GM18951 (cell line): Measurements from ENCODE around the gene MYO18B.
"Not testable (repeated sequence)": the region's sequence is repeated elsewhere in the genome, so short reads cannot be mapped to it uniquely, and the experiment has no call there.

Experiments used
- POLR2A ChIP-seq: IDR thresholded peaks from 4 replicates; pipeline ENCODE4 v1.6.1; 2011; ENCODE audit warnings: mild to moderate bottlenecking; ENCODE audit not compliant: insufficient read length, insufficient read depth; ENCODE audit errors: extremely low read depth
- in situ Hi-C: fragments of 300-500 bp; cut with MboI; formaldehyde crosslinking; loops from one replicate; pipeline ENCODE4 v1.12.0; 2022; ENCODE audit warnings: low sequenced_read_pairs, mixed read lengths, inconsistent platforms; ENCODE audit not compliant: unreplicated experiment

MYO18B gene

GRCh38 chr22:25969901-25970300 is 227.9 kb downstream of the MYO18B start:
- in situ Hi-C loops = no loop called here
- no peak for TF ChIP-seq POLR2A

GRCh38 chr22:25970374-25970911 is 228.5 kb downstream of the MYO18B start:
- in situ Hi-C loops = no loop called here
- no peak for TF ChIP-seq POLR2A

- no peak for TF ChIP-seq POLR2A
- in situ Hi-C loops = no loop called here
Observed at GRCh38 chr22:25970999-25971811, 229.2 kb downstream of the MYO18B start.

DNA sequence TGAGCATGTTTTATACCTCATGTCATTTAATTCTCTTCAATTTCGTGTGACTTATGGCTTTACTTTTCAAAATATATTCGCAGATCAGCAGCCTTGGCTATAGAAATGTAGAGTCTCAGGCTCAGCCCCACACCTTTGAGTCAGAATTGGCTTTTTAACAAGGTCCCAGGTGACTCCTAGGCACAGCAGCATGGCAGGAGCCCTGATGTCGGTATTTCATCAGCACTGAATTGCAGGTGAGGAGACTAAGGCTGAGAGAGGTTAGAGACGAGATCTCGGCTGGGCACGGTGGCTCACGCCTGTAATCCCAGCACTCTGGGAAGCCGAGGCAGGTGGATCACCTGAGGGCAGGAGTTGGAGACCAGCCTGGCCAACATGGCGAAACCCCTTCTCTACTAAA is 230.4 kb downstream of the MYO18B start:
- in situ Hi-C loops = no loop called here
- no peak for TF ChIP-seq POLR2A

DNA sequence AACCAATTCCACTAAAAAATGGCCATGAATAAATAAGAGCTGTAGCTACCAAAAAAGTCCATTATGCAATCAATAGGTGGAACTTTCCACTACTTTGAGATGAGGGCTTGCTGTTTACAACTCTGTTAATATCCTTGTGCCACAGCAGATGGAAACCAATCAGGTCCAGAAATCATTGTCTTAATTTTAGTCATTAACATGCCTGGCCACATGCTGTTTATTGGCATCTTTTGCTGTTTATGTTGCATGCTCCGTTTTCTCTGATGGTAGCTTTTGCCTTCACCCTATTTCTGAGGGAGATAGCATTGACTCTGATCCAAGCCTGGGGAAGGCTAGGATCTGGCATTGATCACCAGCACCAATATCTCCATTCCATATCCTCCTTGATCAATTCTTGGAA is 234.4 kb downstream of the MYO18B start:
- in situ Hi-C loops = no loop called here
- no peak for TF ChIP-seq POLR2A

DNA sequence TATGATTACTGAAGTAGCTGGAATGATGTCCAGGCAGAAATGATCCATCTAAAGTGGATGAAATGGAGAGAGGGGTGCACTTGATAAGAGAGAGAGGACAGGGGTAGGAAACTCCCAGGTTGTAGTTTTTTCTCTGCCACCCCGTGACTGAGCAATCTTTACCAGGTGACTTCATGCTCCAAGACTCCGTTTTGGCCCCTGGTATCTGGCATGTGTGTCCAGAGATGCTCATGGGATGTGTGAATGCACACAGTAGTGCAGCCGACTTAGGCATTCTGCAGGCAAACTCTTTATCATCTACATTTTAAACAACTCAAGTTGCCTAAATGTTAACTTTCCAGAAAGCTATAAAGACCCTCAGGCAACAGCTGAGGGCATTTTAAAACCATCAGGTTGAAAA is 238.0 kb downstream of the MYO18B start:
- TF ChIP-seq POLR2A = no peak
- in situ Hi-C loops = no loop called here

DNA sequence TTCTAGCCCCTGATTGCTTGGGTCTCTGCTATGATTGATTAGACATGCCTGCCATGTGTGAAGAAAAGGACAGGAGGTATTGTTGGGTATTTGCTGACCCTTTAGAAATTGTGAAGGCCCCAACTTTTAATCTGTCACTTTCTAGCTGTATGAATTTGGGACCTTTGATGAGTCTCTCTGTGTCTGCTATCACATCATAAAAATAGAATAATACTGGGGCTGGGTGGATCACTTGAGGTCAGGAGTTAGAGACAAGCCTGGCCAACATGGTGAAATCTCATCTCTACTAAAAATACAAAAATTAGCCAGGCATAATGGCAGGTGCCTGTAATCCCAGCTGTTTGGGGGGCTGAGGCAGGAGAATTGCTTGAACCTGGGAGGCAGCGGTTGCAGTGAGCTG is 242.9 kb downstream of the MYO18B start:
- in situ Hi-C loops = not testable (repeated sequence)

DNA sequence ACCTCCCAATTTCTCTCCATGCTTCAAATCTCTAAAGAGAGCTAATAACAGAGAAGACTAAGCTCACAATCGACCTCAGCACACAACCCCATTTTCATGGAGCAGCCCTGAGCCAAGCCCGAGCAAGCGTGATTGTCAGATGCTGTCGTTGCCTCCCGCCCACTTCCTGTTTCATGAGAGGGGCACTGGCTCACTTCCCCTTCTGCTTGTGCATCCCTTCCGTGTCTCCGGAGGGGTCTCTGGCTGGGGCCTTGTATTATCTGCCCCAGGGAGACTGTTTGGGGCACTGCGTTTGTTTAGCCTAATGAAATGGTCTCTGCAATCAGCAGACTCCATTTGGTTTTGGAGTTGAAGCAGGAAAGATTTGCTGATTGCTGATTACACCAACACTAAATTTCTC is 246.0 kb downstream of the MYO18B start:
- in situ Hi-C loops = no loop called here
- TF ChIP-seq POLR2A = no peak

GRCh38 chr22:25990940-25991339 is 249.0 kb downstream of the MYO18B start:
- no peak for TF ChIP-seq POLR2A
- in situ Hi-C loops = no loop called here

DNA sequence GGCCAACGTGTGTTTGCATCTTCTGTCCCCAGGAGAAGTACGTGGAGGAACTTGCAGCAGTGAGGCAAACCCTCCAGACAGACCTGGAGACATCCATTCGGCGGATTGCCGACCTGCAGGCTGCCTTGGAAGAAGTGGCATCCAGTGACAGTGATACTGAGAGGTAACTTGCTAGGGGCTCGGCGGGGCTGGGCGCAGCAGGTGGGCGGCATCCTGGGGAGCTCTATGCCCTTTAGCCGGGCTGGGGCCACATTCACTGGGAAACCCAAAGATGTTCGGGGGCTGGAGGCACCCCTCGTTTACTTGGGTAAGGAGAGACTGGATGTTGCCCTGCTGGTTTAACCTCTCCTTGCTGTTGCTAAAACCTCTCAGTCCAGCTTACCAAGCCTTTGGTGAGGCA is 250.3 kb downstream of the MYO18B start:
- no peak for TF ChIP-seq POLR2A
- in situ Hi-C loops = no loop called here

GRCh38 chr22:25996669-25997068 is 254.7 kb downstream of the MYO18B start:
- TF ChIP-seq POLR2A = no peak
- in situ Hi-C loops = no loop called here

DNA sequence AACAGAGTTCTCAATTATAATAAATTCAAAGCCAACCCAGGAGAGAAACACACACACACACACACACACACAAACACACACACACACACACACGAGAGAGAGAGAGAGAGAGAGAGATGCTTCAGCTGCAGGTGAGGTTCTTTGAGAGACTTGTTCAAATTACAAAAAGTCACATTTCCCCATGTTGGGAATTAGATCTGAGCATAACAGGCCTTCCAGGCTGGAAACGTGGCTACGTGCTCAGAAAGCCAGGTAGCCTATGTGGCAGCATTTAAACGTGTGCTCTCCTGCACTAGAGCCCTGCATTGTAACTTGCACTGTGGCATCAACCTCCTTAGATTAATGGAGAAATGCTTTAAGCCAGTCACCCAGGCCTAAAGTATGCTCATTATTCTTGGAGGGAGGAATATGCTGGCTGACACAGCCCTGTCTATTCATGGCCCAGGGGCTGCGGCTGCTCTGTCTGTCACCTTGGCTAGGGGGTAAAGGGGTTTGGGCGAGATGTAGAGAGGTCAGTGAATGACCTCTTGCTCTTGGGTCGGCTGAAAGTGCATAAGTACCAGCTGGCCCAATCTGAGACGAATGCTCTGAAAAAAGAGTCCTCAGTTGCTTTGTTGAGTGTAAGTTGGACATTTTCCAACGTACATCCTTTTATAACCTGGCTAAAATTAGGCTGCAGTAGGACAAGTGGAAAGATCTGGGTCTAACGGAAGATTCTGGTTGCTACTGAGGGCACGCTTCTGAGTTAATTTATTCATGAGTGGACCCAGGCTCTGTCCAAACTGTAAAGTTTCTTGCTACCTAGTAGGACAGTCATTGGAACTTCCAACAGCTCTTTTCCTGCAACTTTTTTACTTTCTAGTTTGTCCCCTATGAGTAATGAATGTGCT is 256.1 kb downstream of the MYO18B start:
- no peak for TF ChIP-seq POLR2A
- in situ Hi-C loops = no loop called here

- TF ChIP-seq POLR2A = no peak
- in situ Hi-C loops = no loop called here
Observed at GRCh38 chr22:26002456-26002855, 260.5 kb downstream of the MYO18B start.

DNA sequence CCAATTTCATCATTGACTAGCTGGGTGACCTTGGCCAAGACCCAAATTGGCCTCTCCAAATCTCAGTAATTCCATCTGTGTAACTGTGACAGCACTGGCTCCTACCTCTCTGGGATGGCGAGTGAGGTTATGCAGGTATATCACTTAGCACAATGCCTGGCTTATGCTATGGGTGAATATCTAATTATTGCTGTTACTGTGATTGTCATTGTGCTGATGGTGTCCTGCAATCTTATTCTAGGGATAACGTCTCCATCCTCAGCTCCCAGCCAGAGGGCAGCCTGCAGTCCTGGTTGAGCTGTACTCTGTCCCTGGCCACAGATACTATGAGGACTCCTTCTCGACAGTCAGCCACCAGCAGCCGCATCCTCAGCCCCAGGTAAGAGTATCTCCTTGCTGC is 262.5 kb downstream of the MYO18B start:
- in situ Hi-C loops = no loop called here
- TF ChIP-seq POLR2A = no peak
